Immature natural killer cell (primary cell): ENCODE data around the gene LGALS7. TPM values are rescaled to one million over a fixed set of nuclear protein-coding genes. Genes with fewer than 3 reads are reported as not detected.

Experiments
- DNase-seq, 3 donors: peaks; one replicate each; pipeline ENCODE4 v3.0.0; 2022; ENCODE audit warnings: mixed read lengths in 1 of 3
- H3K27ac Mint-ChIP-seq, 6 donors: one replicate each; pipeline ENCODE4 v1.8.0; 2020; ENCODE audit warnings: mixed read lengths in 6 of 6, mild to moderate bottlenecking in 5 of 6, inconsistent platforms in 4 of 6, moderate library complexity in 3 of 6
- H3K27me3 Mint-ChIP-seq, 3 donors: one replicate each; pipeline ENCODE4 v1.8.0; 2020 to 2021; ENCODE audit warnings: low read depth in 3 of 3, mild to moderate bottlenecking in 3 of 3, mixed read lengths in 3 of 3, moderate library complexity in 3 of 3, inconsistent platforms in 1 of 3
- H3K36me3 Mint-ChIP-seq, 3 donors: one replicate each; pipeline ENCODE4 v1.8.0; 2020; ENCODE audit warnings: mixed read lengths in 3 of 3, inconsistent platforms in 2 of 3, mild to moderate bottlenecking in 2 of 3
- H3K4me1 Mint-ChIP-seq, 2 donors: one replicate each; pipeline ENCODE4 v1.8.0; 2020; ENCODE audit warnings: inconsistent platforms in 2 of 2, mild to moderate bottlenecking in 2 of 2, mixed read lengths in 2 of 2, moderate library complexity in 1 of 2
- H3K4me3 Mint-ChIP-seq, 5 donors: one replicate each; pipeline ENCODE4 v1.8.0; 2020; ENCODE audit warnings: mild to moderate bottlenecking in 5 of 5, mixed read lengths in 5 of 5, inconsistent platforms in 3 of 5, moderate library complexity in 3 of 5
- H3K9me3 Mint-ChIP-seq, 6 donors: one replicate each; pipeline ENCODE4 v1.8.0; 2020; ENCODE audit warnings: mild to moderate bottlenecking in 6 of 6, mixed read lengths in 6 of 6, inconsistent platforms in 4 of 6, moderate library complexity in 3 of 6
- polyA plus RNA-seq, 3 donors: library from polyadenylated mRNA; unstranded; fragments of 300-500 nt; fragmentation: Illumina TruSeq; gene quantifications; one replicate each; pipeline ENCODE4 v1.2.3, GENCODE V29; 2021

Gene LGALS7
- polyA plus RNA-seq, 3 donors from 2014 or later, result not detected

- Mint-ChIP-seq H3K36me3 (no peaks in the 10 kb centered on the region), H3K27ac (peak overlapping the region in 1 of 6 donors; percentile 67), H3K4me1 (peaks cover 0 to 3% of the 10 kb centered on the region in 2 donors), H3K4me3 (no peak overlapping the region), H3K27me3 (peaks cover 0 to under 1% (median 0%) of the 10 kb centered on the region in 3 donors), H3K9me3 (no peaks in the 10 kb centered on the region)
- no peak for DNase-seq
These were observed 28.0 kb downstream of the LGALS7 start for GRCh38 chr19:38745316-38745715.

- no peaks in the 10 kb centered on the region for H3K27me3 Mint-ChIP-seq
- H3K36me3 Mint-ChIP-seq, result no peaks in the 10 kb centered on the region
- no peak overlapping the region for H3K4me3 Mint-ChIP-seq
- peak overlapping the region in 1 of 6 donors; percentile 67 for H3K27ac Mint-ChIP-seq
- peaks cover 3 to 7% of the 10 kb centered on the region in 2 donors for H3K4me1 Mint-ChIP-seq
- no peaks in the 10 kb centered on the region for H3K9me3 Mint-ChIP-seq
- no peak for DNase-seq
These were observed 28.4 kb downstream of the LGALS7 start for GRCh38 chr19:38744874-38745273.

- Mint-ChIP-seq H3K36me3 (no peaks in the 10 kb centered on the region), H3K4me1 (peaks cover 9 to 13% of the 10 kb centered on the region in 2 donors), H3K4me3 (no peak within 1 kb of the TSS), H3K27ac (peak within 1 kb of the TSS in 1 of 6 donors; percentile 67), H3K27me3 (no peaks in the 10 kb centered on the region), H3K9me3 (no peaks in the 10 kb centered on the region)
- DNase-seq, result no peak
These were observed 29.0 kb downstream of the LGALS7 start, which contains the start of gene CAPN12 for GRCh38 chr19:38744298-38744681. TSS of gene CAPN12 (minus strand) at chr19:38744474. CDS start at chr19:38744165, 309 bp downstream.

- no peak for DNase-seq
- no peaks in the 10 kb centered on the region for H3K9me3 Mint-ChIP-seq
- H3K27ac Mint-ChIP-seq, result no peak overlapping the region
- no peaks in the 10 kb centered on the region for H3K36me3 Mint-ChIP-seq
- peaks cover 15 to 19% of the 10 kb centered on the region in 2 donors for H3K4me1 Mint-ChIP-seq
- H3K4me3 Mint-ChIP-seq, result no peak overlapping the region
- H3K27me3 Mint-ChIP-seq, result no peaks in the 10 kb centered on the region
These were observed 29.7 kb downstream of the LGALS7 start for GRCh38 chr19:38743394-38744297.

- H3K9me3 Mint-ChIP-seq, result no peaks in the 10 kb centered on the region
- peaks cover 22 to 25% of the 10 kb centered on the region in 2 donors for H3K4me1 Mint-ChIP-seq
- peaks cover 0 to 2% (median 0%) of the 10 kb centered on the region in 3 donors for H3K27me3 Mint-ChIP-seq
- DNase-seq, result no peak
- no peak overlapping the region for H3K4me3 Mint-ChIP-seq
- no peaks in the 10 kb centered on the region for H3K36me3 Mint-ChIP-seq
- peak overlapping the region in 1 of 6 donors; percentile 67 for H3K27ac Mint-ChIP-seq
These were observed 30.4 kb downstream of the LGALS7 start for GRCh38 chr19:38742906-38743305.

- peaks cover 28 to 30% of the 10 kb centered on the region in 2 donors for H3K4me1 Mint-ChIP-seq
- H3K27me3 Mint-ChIP-seq, result peaks cover 0 to 6% (median 0%) of the 10 kb centered on the region in 3 donors
- no peaks in the 10 kb centered on the region for H3K36me3 Mint-ChIP-seq
- H3K27ac Mint-ChIP-seq, result peak overlapping the region in 1 of 6 donors; percentile 16
- DNase-seq, result no peak
- no peak overlapping the region for H3K4me3 Mint-ChIP-seq
- no peaks in the 10 kb centered on the region for H3K9me3 Mint-ChIP-seq
These were observed 31.0 kb downstream of the LGALS7 start for GRCh38 chr19:38742296-38742695.

GRCh38 chr19:38741670-38742069 is 31.6 kb downstream of the LGALS7 start:
- H3K27ac Mint-ChIP-seq, result peak overlapping the region in 2 of 6 donors; percentile 63 to 67
- DNase-seq, result no peak
- H3K36me3 Mint-ChIP-seq, result no peaks in the 10 kb centered on the region

GRCh38 chr19:38740932-38741331 is 32.4 kb downstream of the LGALS7 start:
- Mint-ChIP-seq H3K27ac (peak overlapping the region in 2 of 6 donors; percentile 32 to 82), H3K27me3 (peaks cover 0 to 10% (median under 1%) of the 10 kb centered on the region in 3 donors), H3K4me1 (peaks cover 31 to 34% of the 10 kb centered on the region in 2 donors), H3K36me3 (no peaks in the 10 kb centered on the region), H3K9me3 (no peaks in the 10 kb centered on the region), H3K4me3 (no peak overlapping the region)
- no peak for DNase-seq

More at GRCh38 chr19:38741670-38742069, 31.6 kb downstream of the LGALS7 start:
- Mint-ChIP-seq H3K9me3 (no peaks in the 10 kb centered on the region), H3K4me1 (peaks cover 28 to 31% of the 10 kb centered on the region in 2 donors), H3K27me3 (peaks cover 0 to 7% (median 0%) of the 10 kb centered on the region in 3 donors), H3K4me3 (no peak overlapping the region)

GRCh38 chr19:38740257-38740592 is 33.1 kb downstream of the LGALS7 start:
- DNase-seq, result no peak
- Mint-ChIP-seq H3K4me1 (peaks cover 31 to 34% of the 10 kb centered on the region in 2 donors), H3K9me3 (no peaks in the 10 kb centered on the region), H3K27ac (peak overlapping the region in 1 of 6 donors; percentile 30), H3K27me3 (peaks cover 0 to 14% (median 4%) of the 10 kb centered on the region in 3 donors), H3K36me3 (no peaks in the 10 kb centered on the region), H3K4me3 (peak overlapping the region in 2 of 5 donors; percentile 58 to 61)

GRCh38 chr19:38739440-38740256 is 33.7 kb downstream of the LGALS7 start:
- Mint-ChIP-seq H3K4me3 (peak overlapping the region; percentile 28 to 61 (median 58)), H3K9me3 (peaks cover 0 to 2% (median 0%) of the 10 kb centered on the region in 6 donors), H3K27ac (peak overlapping the region in 4 of 6 donors; percentile 30 to 75 (median 43)), H3K36me3 (no peaks in the 10 kb centered on the region), H3K27me3 (peaks cover 6 to 20% (median 9%) of the 10 kb centered on the region in 3 donors), H3K4me1 (peaks cover 31 to 38% of the 10 kb centered on the region in 2 donors)
- peak in 2 of 3 donors; percentile 14 to 17 for DNase-seq

- peaks cover 0 to 2% (median 0%) of the 10 kb centered on the region in 6 donors for H3K9me3 Mint-ChIP-seq
- peaks cover 46 to 53% of the 10 kb centered on the region in 2 donors for H3K4me1 Mint-ChIP-seq
- H3K4me3 Mint-ChIP-seq, result peak overlapping the region; percentile 33 to 75 (median 66)
- peak overlapping the region; percentile 46 to 77 (median 64) for H3K27ac Mint-ChIP-seq
- peaks cover 10 to 29% (median 14%) of the 10 kb centered on the region in 3 donors for H3K27me3 Mint-ChIP-seq
- no peaks in the 10 kb centered on the region for H3K36me3 Mint-ChIP-seq
- DNase-seq, result no peak
These were observed 35.2 kb downstream of the LGALS7 start for GRCh38 chr19:38737921-38738737.

- H3K9me3 Mint-ChIP-seq, result peaks cover 0 to 2% (median 0%) of the 10 kb centered on the region in 6 donors
- H3K36me3 Mint-ChIP-seq, result no peaks in the 10 kb centered on the region
- peak overlapping the region; percentile 46 to 77 (median 64) for H3K27ac Mint-ChIP-seq
- H3K4me1 Mint-ChIP-seq, result peaks cover 54 to 60% of the 10 kb centered on the region in 2 donors
- H3K27me3 Mint-ChIP-seq, result peaks cover 12 to 29% (median 14%) of the 10 kb centered on the region in 3 donors
- DNase-seq, result no peak
- H3K4me3 Mint-ChIP-seq, result peak overlapping the region; percentile 41 to 75 (median 66)
These were observed 35.9 kb downstream of the LGALS7 start for GRCh38 chr19:38737281-38737865.
